GM18508 (cell line): Measurements from ENCODE around the gene SERPINB1.

ENCODE experiments used
- ATAC-seq: cut with Tn5 transposase; IDR thresholded peaks from one replicate; pipeline ENCODE4 v1.9.1; 2021; ENCODE audit warnings: moderate number of reproducible peaks; ENCODE audit not compliant: insufficient read depth, unreplicated experiment

The SERPINB1 gene

GRCh38 chr6:2796861-2797260, 44.8 kb downstream of the SERPINB1 start:
- ATAC-seq, result no peak

- no peak for ATAC-seq
These were observed 45.7 kb downstream of the SERPINB1 start for GRCh38 chr6:2795956-2796355.

- no peak for ATAC-seq
These were observed 46.5 kb downstream of the SERPINB1 start for GRCh38 chr6:2795162-2795561.

GRCh38 chr6:2794171-2794730, 47.4 kb downstream of the SERPINB1 start:
- no peak for ATAC-seq

GRCh38 chr6:2793534-2794151, 48.0 kb downstream of the SERPINB1 start:
- ATAC-seq, result no peak

GRCh38 chr6:2792330-2793110, 49.1 kb downstream of the SERPINB1 start:
- ATAC-seq, result no peak

- ATAC-seq, result no peak
These were observed 50.2 kb downstream of the SERPINB1 start for GRCh38 chr6:2791450-2791974.

GRCh38 chr6:2790588-2791449, 50.8 kb downstream of the SERPINB1 start:
- ATAC-seq, result no peak

GRCh38 chr6:2786269-2786668, 55.4 kb downstream of the SERPINB1 start:
- ATAC-seq, result no peak

- ATAC-seq, result no peak
These were observed 56.7 kb downstream of the SERPINB1 start for GRCh38 chr6:2784930-2785329.

- no peak for ATAC-seq
These were observed 57.6 kb downstream of the SERPINB1 start for GRCh38 chr6:2784061-2784460.

- ATAC-seq, result no peak
These were observed 58.3 kb downstream of the SERPINB1 start for GRCh38 chr6:2783188-2783963.

GRCh38 chr6:2782825-2783187, 58.9 kb downstream of the SERPINB1 start:
- no peak for ATAC-seq

- no peak for ATAC-seq
These were observed 59.3 kb downstream of the SERPINB1 start for GRCh38 chr6:2782356-2782708.
